ENCODE results near the gene SOD3. TPM values are rescaled to one million over a fixed set of nuclear protein-coding genes. Genes with fewer than 3 reads are reported as not detected.

The SOD3 gene
- total RNA-seq, 1 donor from 2014 or later, result 198 TPM

- ATAC-seq (no peak), DNase-seq (no peak)
- Histone ChIP-seq H3K4me1 (peaks cover 25% of the 10 kb centered on the region), H3K27ac (peak overlapping the region; percentile 67), H3K9me3 (no peaks in the 10 kb centered on the region), H3K4me3 (peak overlapping the region; percentile 53), H3K36me3 (no peaks in the 10 kb centered on the region), H3K27me3 (peaks cover 9% of the 10 kb centered on the region)
- intact Hi-C loops (cut with DNase I), result no loop called here
- TF ChIP-seq CTCF (IDR thresholded peaks at IDR 0.05), result no peak
These were observed 893 bp upstream of the SOD3 start for GRCh38 chr4:24794480-24794879.

GRCh38 chr4:24795666-24796381, 451 bp downstream of the SOD3 start:
- peaks cover 27% of the 10 kb centered on the region for H3K4me1 ChIP-seq
- H3K4me3 ChIP-seq, result peak overlapping the region; percentile 53
- no peaks in the 10 kb centered on the region for H3K36me3 ChIP-seq
- no peaks in the 10 kb centered on the region for H3K9me3 ChIP-seq
- H3K27ac ChIP-seq, result peak overlapping the region; percentile 67
- DNase-seq (no peak), ATAC-seq (peak; percentile 24)
- intact Hi-C loops (cut with DNase I), result no loop called here
- H3K27me3 ChIP-seq, result peaks cover 16% of the 10 kb centered on the region
- no peak for TF ChIP-seq CTCF (IDR thresholded peaks at IDR 0.05)

- TF ChIP-seq CTCF (IDR thresholded peaks at IDR 0.05), result no peak
- H3K36me3 ChIP-seq, result no peaks in the 10 kb centered on the region
- H3K4me1 ChIP-seq, result peaks cover 33% of the 10 kb centered on the region
- ATAC-seq (no peak), DNase-seq (no peak)
- H3K9me3 ChIP-seq, result no peaks in the 10 kb centered on the region
- H3K4me3 ChIP-seq, result peak overlapping the region; percentile 53
- intact Hi-C loops (cut with DNase I), result no loop called here
- peak overlapping the region; percentile 67 for H3K27ac ChIP-seq
- H3K27me3 ChIP-seq, result peaks cover 22% of the 10 kb centered on the region
These were observed 1.2 kb downstream of the SOD3 start for GRCh38 chr4:24796620-24797019.

- H3K4me1 ChIP-seq, result peaks cover 28% of the 10 kb centered on the region
- peaks cover 22% of the 10 kb centered on the region for H3K27me3 ChIP-seq
- DNase-seq, result no peak
- no peak overlapping the region for H3K27ac ChIP-seq
- H3K9me3 ChIP-seq, result no peaks in the 10 kb centered on the region
- H3K36me3 ChIP-seq, result no peaks in the 10 kb centered on the region
- intact Hi-C loops (cut with DNase I), result no loop called here
- ATAC-seq, result no peak
- no peak overlapping the region for H3K4me3 ChIP-seq
- no peak for TF ChIP-seq CTCF (IDR thresholded peaks at IDR 0.05)
These were observed 2.8 kb downstream of the SOD3 start for GRCh38 chr4:24798036-24798610.

GRCh38 chr4:24799196-24799543, 3.8 kb downstream of the SOD3 start:
- peaks cover 22% of the 10 kb centered on the region for H3K27me3 ChIP-seq
- no peaks in the 10 kb centered on the region for H3K36me3 ChIP-seq
- intact Hi-C loops (cut with DNase I), result no loop called here
- no peaks in the 10 kb centered on the region for H3K9me3 ChIP-seq
- H3K4me1 ChIP-seq, result peaks cover 27% of the 10 kb centered on the region
- ATAC-seq (no peak), DNase-seq (no peak)
- no peak overlapping the region for H3K27ac ChIP-seq
- no peak overlapping the region for H3K4me3 ChIP-seq
- no peak for TF ChIP-seq CTCF (IDR thresholded peaks at IDR 0.05)

Data from upper lobe of right lung (tissue), 1 donor.